GM19328 (cell line): ENCODE results near the gene IKZF2.

Experiments used
- ATAC-seq: cut with Tn5 transposase; IDR thresholded peaks from one replicate; pipeline ENCODE4 v1.9.1; 2021; ENCODE audit warnings: mild to moderate bottlenecking, moderate library complexity; ENCODE audit not compliant: unreplicated experiment

The IKZF2 gene

GRCh38 chr2:212966884-212967283 lies 184.5 kb downstream of the IKZF2 start:
- ATAC-seq = no peak

GRCh38 chr2:212962691-212963090 lies 188.7 kb downstream of the IKZF2 start:
- ATAC-seq = no peak

- no peak for ATAC-seq
These were observed 190.2 kb downstream of the IKZF2 start for GRCh38 chr2:212961255-212961654.

- ATAC-seq = no peak
These were observed 191.1 kb downstream of the IKZF2 start for GRCh38 chr2:212960336-212960735.

GRCh38 chr2:212959471-212960117 lies 191.8 kb downstream of the IKZF2 start:
- ATAC-seq = no peak

GRCh38 chr2:212958757-212959295 lies 192.6 kb downstream of the IKZF2 start:
- ATAC-seq = no peak

GRCh38 chr2:212958133-212958532 lies 193.3 kb downstream of the IKZF2 start:
- no peak for ATAC-seq

GRCh38 chr2:212957624-212958023 lies 193.8 kb downstream of the IKZF2 start:
- ATAC-seq = no peak

GRCh38 chr2:212956665-212957607 lies 194.5 kb downstream of the IKZF2 start:
- ATAC-seq = no peak

- peak; percentile 86 for ATAC-seq
These were observed 198.1 kb downstream of the IKZF2 start for GRCh38 chr2:212953170-212953920.

GRCh38 chr2:212949786-212950185 lies 201.6 kb downstream of the IKZF2 start:
- no peak for ATAC-seq
